ENCODE results near the gene SLC35F3. TPM values are rescaled to one million over a fixed set of nuclear protein-coding genes. Genes with fewer than 3 reads are reported as not detected.
"Not testable (repeated sequence)": the region's sequence is repeated elsewhere in the genome, so short reads cannot be mapped to it uniquely, and the experiment has no call there.

The SLC35F3 gene
- total RNA-seq, 1 donor: not detected

- no peak overlapping the region for H3K4me3 ChIP-seq (ENCODE audit: insufficient read depth, low read length)
- H3K27me3 ChIP-seq (ENCODE audit: insufficient read depth, low read length): no peaks in the 10 kb centered on the region
- H2AFZ ChIP-seq (ENCODE audit: low read length): no peak overlapping the region
- H3K27ac ChIP-seq (ENCODE audit: low read depth, low read length): no peak overlapping the region
- no peaks in the 10 kb centered on the region for H3K36me3 ChIP-seq (ENCODE audit: insufficient read depth, low read length)
- no peaks in the 10 kb centered on the region for H3K79me2 ChIP-seq (ENCODE audit: insufficient read depth, low read length)
- TF ChIP-seq CTCF (IDR thresholded peaks at IDR 0.05; ENCODE audit: extremely low read depth, low read depth, low read length): no peak
- no peak overlapping the region for H3K4me2 ChIP-seq (ENCODE audit: insufficient read depth, low read length)
- H4K20me1 ChIP-seq (ENCODE audit: insufficient read depth, low read length): no peaks in the 10 kb centered on the region
- H3K9me3 ChIP-seq (ENCODE audit: low read depth, low read length): peaks cover 4% of the 10 kb centered on the region
- H3K4me1 ChIP-seq (ENCODE audit: insufficient read depth, low read length): no peaks in the 10 kb centered on the region
- no peak for DNase-seq (ENCODE audit: insufficient read length, low spot score, missing footprints)
Observed at GRCh38 chr1:234246638-234247116, 342.2 kb downstream of the SLC35F3 start.

GRCh38 chr1:234247746-234248145, 343.3 kb downstream of the SLC35F3 start:
- not testable (repeated sequence) for H3K36me3 ChIP-seq (ENCODE audit: insufficient read depth, low read length); H3K4me1 ChIP-seq (ENCODE audit: insufficient read depth, low read length); H3K4me3 ChIP-seq (ENCODE audit: insufficient read depth, low read length); H3K27ac ChIP-seq (ENCODE audit: low read depth, low read length); DNase-seq (ENCODE audit: insufficient read length, low spot score, missing footprints); H3K79me2 ChIP-seq (ENCODE audit: insufficient read depth, low read length); H4K20me1 ChIP-seq (ENCODE audit: insufficient read depth, low read length); H3K9me3 ChIP-seq (ENCODE audit: low read depth, low read length); H3K27me3 ChIP-seq (ENCODE audit: insufficient read depth, low read length); H3K4me2 ChIP-seq (ENCODE audit: insufficient read depth, low read length); H2AFZ ChIP-seq (ENCODE audit: low read length)

- no peak overlapping the region for H3K4me2 ChIP-seq (ENCODE audit: insufficient read depth, low read length)
- H3K9me3 ChIP-seq (ENCODE audit: low read depth, low read length): peaks cover 4% of the 10 kb centered on the region
- TF ChIP-seq CTCF (IDR thresholded peaks at IDR 0.05; ENCODE audit: extremely low read depth, low read depth, low read length): no peak
- H3K79me2 ChIP-seq (ENCODE audit: insufficient read depth, low read length): no peaks in the 10 kb centered on the region
- H3K4me1 ChIP-seq (ENCODE audit: insufficient read depth, low read length): no peaks in the 10 kb centered on the region
- no peaks in the 10 kb centered on the region for H3K27me3 ChIP-seq (ENCODE audit: insufficient read depth, low read length)
- no peak for DNase-seq (ENCODE audit: insufficient read length, low spot score, missing footprints)
- H2AFZ ChIP-seq (ENCODE audit: low read length): no peak overlapping the region
- no peak overlapping the region for H3K4me3 ChIP-seq (ENCODE audit: insufficient read depth, low read length)
- H3K36me3 ChIP-seq (ENCODE audit: insufficient read depth, low read length): no peaks in the 10 kb centered on the region
- H3K27ac ChIP-seq (ENCODE audit: low read depth, low read length): no peak overlapping the region
- H4K20me1 ChIP-seq (ENCODE audit: insufficient read depth, low read length): no peaks in the 10 kb centered on the region
Observed at GRCh38 chr1:234250747-234251146, 346.3 kb downstream of the SLC35F3 start.

GRCh38 chr1:234253732-234254131, 349.3 kb downstream of the SLC35F3 start:
- no peaks in the 10 kb centered on the region for H3K4me1 ChIP-seq (ENCODE audit: insufficient read depth, low read length)
- H3K4me2 ChIP-seq (ENCODE audit: insufficient read depth, low read length): no peak overlapping the region
- no peaks in the 10 kb centered on the region for H3K79me2 ChIP-seq (ENCODE audit: insufficient read depth, low read length)
- no peaks in the 10 kb centered on the region for H3K27me3 ChIP-seq (ENCODE audit: insufficient read depth, low read length)
- H3K27ac ChIP-seq (ENCODE audit: low read depth, low read length): no peak overlapping the region
- H4K20me1 ChIP-seq (ENCODE audit: insufficient read depth, low read length): no peaks in the 10 kb centered on the region
- H3K4me3 ChIP-seq (ENCODE audit: insufficient read depth, low read length): no peak overlapping the region
- DNase-seq (ENCODE audit: insufficient read length, low spot score, missing footprints): no peak
- no peak overlapping the region for H2AFZ ChIP-seq (ENCODE audit: low read length)
- TF ChIP-seq CTCF (IDR thresholded peaks at IDR 0.05; ENCODE audit: extremely low read depth, low read depth, low read length): no peak
- H3K9me3 ChIP-seq (ENCODE audit: low read depth, low read length): peaks cover 4% of the 10 kb centered on the region
- no peaks in the 10 kb centered on the region for H3K36me3 ChIP-seq (ENCODE audit: insufficient read depth, low read length)
